K562 (cell line): Measurements from ENCODE around the gene TBX1. TPM values are rescaled to one million over a fixed set of nuclear protein-coding genes. Genes with fewer than 3 reads are reported as not detected.
A peak's percentile ranks its signal among the peaks of the same experiment; 100 is the strongest.

Experiments
- ADNP ChIP-seq: fragments of 200-800 bp; sonication (Bioruptor generic); IDR thresholded peaks from 2 replicates; pipeline ENCODE4 v1.6.1; 2016; ENCODE audit warnings: missing genetic modification characterization, missing compliant biosample characterization
- BRF1 ChIP-seq: IDR thresholded peaks from 3 replicates; pipeline ENCODE4 v1.6.1; 2011; ENCODE audit warnings: borderline replicate concordance, mild to moderate bottlenecking; ENCODE audit not compliant: insufficient read length; ENCODE audit errors: extremely low read depth
- CAMTA2 ChIP-seq: fragments of 250-450 bp; sonication (Bioruptor Pico); conservative IDR thresholded peaks from 2 replicates; pipeline ENCODE4 v1.5.1; 2022
- CBX5 ChIP-seq: IDR thresholded peaks from 2 replicates; pipeline ENCODE4 v1.6.1; 2014; ENCODE audit warnings: low read depth, borderline replicate concordance
- ETS2 ChIP-seq: IDR thresholded peaks from 2 replicates; pipeline ENCODE4 v1.6.1; 2016; ENCODE audit warnings: borderline replicate concordance, missing genetic modification characterization, mild to moderate bottlenecking, moderate library complexity, missing compliant biosample characterization; ENCODE audit not compliant: poor library complexity, severe bottlenecking
- GABPA ChIP-seq: fragments of 200-800 bp; sonication (Bioruptor generic); conservative IDR thresholded peaks from 2 replicates; pipeline ENCODE4 v1.6.1; 2016; ENCODE audit warnings: low read depth, missing genetic modification characterization, missing compliant biosample characterization
- HDGF ChIP-seq: fragments of 450-650 bp; IDR thresholded peaks from 2 replicates; pipeline ENCODE4 v1.6.1; 2016
- HEY1 ChIP-seq: fragments of 250-450 bp; sonication (Bioruptor Pico); IDR thresholded peaks from 2 replicates; pipeline ENCODE4 v1.5.0; 2020; ENCODE audit warnings: mild to moderate bottlenecking, moderate library complexity, borderline replicate concordance
- KDM2B ChIP-seq: fragments of 250-450 bp; sonication (Bioruptor Pico); IDR thresholded peaks from 2 replicates; pipeline ENCODE4 v1.8.0; 2021; ENCODE audit warnings: mild to moderate bottlenecking, moderate library complexity
- MXD1 ChIP-seq: fragments of 250-450 bp; sonication (Bioruptor Pico); IDR thresholded peaks from 2 replicates; pipeline ENCODE4 v1.8.0; 2021; ENCODE audit warnings: borderline replicate concordance, mild to moderate bottlenecking, moderate library complexity; ENCODE audit not compliant: poor library complexity, severe bottlenecking
- SAP30 ChIP-seq: fragments of 200-600 bp; sonication (generic); IDR thresholded peaks from 2 replicates; pipeline ENCODE4 v1.6.1; 2012; ENCODE audit warnings: borderline replicate concordance, low read depth, mild to moderate bottlenecking, moderate library complexity, low read length, control low read depth, inconsistent platforms; ENCODE audit not compliant: insufficient read depth, poor library complexity, severe bottlenecking
- SP1 ChIP-seq: sonication (generic); formaldehyde crosslinking; IDR thresholded peaks from 2 replicates; pipeline ENCODE4 v1.8.1; 2022; ENCODE audit warnings: mild to moderate bottlenecking, missing genetic modification reagents
- TAF9B ChIP-seq: fragments of 450-650 bp; IDR thresholded peaks from 2 replicates; pipeline ENCODE4 v1.6.1; 2018; ENCODE audit warnings: mild to moderate bottlenecking; ENCODE audit not compliant: partially characterized antibody
- TRIM24 ChIP-seq, 2 experiments: fragments of 450-650 bp; IDR thresholded peaks; 2 replicates each; pipeline ENCODE4 v1.6.1; 2016
- TRIM25 ChIP-seq: fragments of 450-650 bp; IDR thresholded peaks from 2 replicates; pipeline ENCODE4 v1.7.0; 2016; ENCODE audit warnings: borderline replicate concordance
- YBX1 ChIP-seq: fragments of 450-650 bp; IDR thresholded peaks from 2 replicates; pipeline ENCODE4 v1.7.1; 2016; ENCODE audit warnings: mild to moderate bottlenecking
- ZBTB17 ChIP-seq: fragments of 450-650 bp; formaldehyde crosslinking; IDR thresholded peaks from 2 replicates; pipeline ENCODE4 v1.4.0; 2020; ENCODE audit warnings: mild to moderate bottlenecking
- ZKSCAN3 ChIP-seq: fragments of 250-450 bp; sonication (Bioruptor Pico); IDR thresholded peaks from 2 replicates; pipeline ENCODE4 v1.4.0; 2020
- ZNF134 ChIP-seq: fragments of 250-450 bp; sonication (Bioruptor Pico); conservative IDR thresholded peaks from 2 replicates; pipeline ENCODE4 v1.4.0; 2020
- ZNF717 ChIP-seq: fragments of 250-450 bp; sonication (Bioruptor Pico); IDR thresholded peaks from 2 replicates; pipeline ENCODE4 v1.5.0; 2021
- polyA plus RNA-seq, 8 experiments: library from polyadenylated mRNA; depleted of rRNA in 4 of 8; stranded (reverse) in 5 of 8; unstranded in 3 of 8; fragments of >200 nt; fragmentation: Nextera tagmentation in 2 of 8; fragmentation: Illumina TruSeq in 1 of 8; extraction: Ambion mirVana in 2 of 8; extraction: Trizol in 1 of 8; gene quantifications; 2 replicates each; pipeline versions ENCODE4 v1.2.1 to v1.2.3, GENCODE V29; 2011 to 2014; ENCODE audit warnings: inconsistent platforms in 1 of 8, missing spikeins in 1 of 8
- total RNA-seq, 7 experiments: library from RNA; depleted of rRNA in 6 of 7; stranded (reverse); fragments of >200 nt in 6 of 7; fragmentation: Illumina TruSeq in 2 of 7; extraction: Trizol in 2 of 7; gene quantifications; 2 replicates each; pipeline versions ENCODE4 v1.2.1 to v1.2.3, GENCODE V29; 2011 to 2021; ENCODE audit warnings: low replicate concordance in 1 of 7

TBX1 gene
- total and polyA plus RNA-seq, 9 of the 15 experiments (the other 6 are each of a cell fraction or from before 2014, with no cell fraction given), result 0.07 to 35.0 (median 3.9) TPM

GRCh38 chr22:19760058-19760950, at the start of gene TBX1 (continued):
- TF ChIP-seq ADNP (tag) (no peak), ZBTB17 (no peak), KDM2B (CRISPR knock-in tag) (peak; percentile 84; the same call in 1 of the 2 replicates), HEY1 (CRISPR knock-in tag) (no peak), TAF9B (no peak), CBX5 (no peak), YBX1 (no peak; the same call in 1 of the 2 replicates), TRIM24 (IDR thresholded peaks at IDR 0.05) (peak in 1 of 2 experiments; percentile 50; a peak in 3 of 4 replicates), ETS2 (tag) (no peak), ZNF717 (CRISPR knock-in tag) (no peak), SAP30 (peak; percentile 73), ZKSCAN3 (CRISPR knock-in tag) (no peak), TRIM25 (peak; percentile 97), GABPA (tag) (no peak), MXD1 (CRISPR knock-in tag) (no peak), ZNF134 (no peak), CAMTA2 (CRISPR knock-in tag) (no peak), BRF1 (no peak), SP1 (CRISPR knock-in tag) (no peak), HDGF (peak; percentile 77; the same call in 1 of the 2 replicates)
